Endothelial cell of umbilical vein (primary cell): Measurements from ENCODE around the gene AP2A2. TPM values are rescaled to one million over a fixed set of nuclear protein-coding genes. Genes with fewer than 3 reads are reported as not detected.

ENCODE experiments used
- BruUV-seq: library from RNA; stranded (reverse); fragments of 400-500 nt; replicated peaks from 2 replicates; lab custom pipeline; 2021; lab: Mats Ljungman, UMichigan
- CTCF ChIA-PET: fragments of 300-600, 350-600 bp; sonication (Branson Sonifier 250); formaldehyde crosslinking; loops from one replicate; lab custom pipeline; 2021; ENCODE audit warnings: antibody characterized with exemption, inconsistent platforms; lab: Charles Lee
- POLR2A ChIA-PET: fragments of 300-600, 350-600 bp; sonication (Branson Sonifier 250); formaldehyde crosslinking; loops from one replicate; lab custom pipeline; 2021; ENCODE audit warnings: antibody characterized with exemption, inconsistent platforms; lab: Charles Lee
- DNase-seq: peaks from one replicate; pipeline ENCODE4 v3.0.0-alpha.2; 2011; ENCODE audit warnings: low read depth, low spot score
- FAIRE-seq: peaks from 2 replicates; lab custom pipeline; 2011; peaks lifted over from hg19 to GRCh38; lab: Jason Lieb, UNC
- H2AFZ ChIP-seq: 2 replicates; pipeline ENCODE4 v1.6.0; 2012; ENCODE audit warnings: low read depth, low read length, control low read depth, inconsistent platforms
- H3K27ac ChIP-seq: 2 replicates; pipeline ENCODE4 v1.5.1; 2011; ENCODE audit warnings: low read depth, mild to moderate bottlenecking, control low read depth, low read length, moderate library complexity; ENCODE audit not compliant: insufficient read depth
- H3K27me3 ChIP-seq, 2 experiments: 2 replicates each; pipeline versions ENCODE4 v1.6.0 to v1.6.1; 2011; ENCODE audit warnings: low read length in 2 of 2, mixed read lengths in 1 of 2; ENCODE audit not compliant: control insufficient read depth in 2 of 2, insufficient read depth in 2 of 2
- H3K36me3 ChIP-seq, 2 experiments: 2 replicates in 1 of 2; 3 replicates in 1 of 2; pipeline ENCODE4 v1.5.1; 2011; ENCODE audit warnings: low read length in 2 of 2, mild to moderate bottlenecking in 1 of 2, moderate library complexity in 1 of 2; ENCODE audit not compliant: control insufficient read depth in 2 of 2, insufficient read depth in 2 of 2; ENCODE audit errors: extremely low read depth in 1 of 2
- H3K4me1 ChIP-seq: 3 replicates; pipeline ENCODE4 v1.5.1; 2011; ENCODE audit warnings: mild to moderate bottlenecking, low read length; ENCODE audit not compliant: control insufficient read depth, insufficient read depth; ENCODE audit errors: extremely low read depth
- H3K4me2 ChIP-seq: 2 replicates; pipeline ENCODE4 v1.6.1; 2011; ENCODE audit warnings: low read length, control low read depth, mixed read lengths; ENCODE audit not compliant: insufficient read depth
- H3K4me3 ChIP-seq, 3 experiments: fragments of 200-600 bp in 1 of 3; sonication (generic), shearing (Covaris generic) in 1 of 3; replicated peaks in 1 of 3; 2 replicates each; pipeline ENCODE4 v1.5.1; 2011 to 2016; ENCODE audit warnings: control low read depth in 3 of 3, low read length in 3 of 3, mild to moderate bottlenecking in 2 of 3, inconsistent platforms in 1 of 3, low read depth in 1 of 3, moderate library complexity in 1 of 3; ENCODE audit not compliant: insufficient read depth in 1 of 3
- H3K79me2 ChIP-seq: 2 replicates; pipeline ENCODE4 v1.6.0; 2012; ENCODE audit warnings: low read length, inconsistent platforms; ENCODE audit not compliant: control insufficient read depth, insufficient read depth
- H3K9ac ChIP-seq: replicated peaks from 2 replicates; pipeline ENCODE3; 2011; ENCODE audit warnings: low read length, control low read depth; ENCODE audit not compliant: insufficient read depth; ENCODE audit errors: extremely low read depth
- H3K9me1 ChIP-seq: replicated peaks from 3 replicates; pipeline ENCODE4 v1.6.0; 2011; ENCODE audit warnings: mild to moderate bottlenecking, low read length; ENCODE audit not compliant: control insufficient read depth, insufficient read depth; ENCODE audit errors: extremely low read depth
- H3K9me3 ChIP-seq: replicated peaks from 2 replicates; pipeline ENCODE4 v1.5.1; 2012; ENCODE audit warnings: low read length, inconsistent platforms; ENCODE audit not compliant: control insufficient read depth, insufficient read depth
- H4K20me1 ChIP-seq: replicated peaks from 2 replicates; pipeline ENCODE3; 2011; ENCODE audit warnings: mild to moderate bottlenecking, low read length; ENCODE audit not compliant: control insufficient read depth, insufficient read depth; ENCODE audit errors: extremely low read depth
- EZH2 ChIP-seq: IDR thresholded peaks from 2 replicates; pipeline ENCODE4 v1.6.1; 2012; ENCODE audit warnings: borderline replicate concordance, low read depth, mild to moderate bottlenecking, moderate library complexity, low read length, inconsistent platforms; ENCODE audit not compliant: severe bottlenecking
- FOS ChIP-seq: IDR thresholded peaks from 2 replicates; pipeline ENCODE4 v1.6.1; 2011; ENCODE audit warnings: mild to moderate bottlenecking, low read length, moderate library complexity, borderline replicate concordance; ENCODE audit not compliant: insufficient read depth
- GATA2 ChIP-seq: IDR thresholded peaks from 2 replicates; pipeline ENCODE4 v1.7.0; 2011; ENCODE audit warnings: low read depth, mild to moderate bottlenecking, moderate library complexity, mixed read lengths, low read length; ENCODE audit not compliant: insufficient read length, insufficient read depth
- JUN ChIP-seq: IDR thresholded peaks from 2 replicates; pipeline ENCODE4 v1.6.1; 2011; ENCODE audit warnings: borderline replicate concordance, low read depth; ENCODE audit not compliant: insufficient read length, insufficient read depth
- MAX ChIP-seq: IDR thresholded peaks from 2 replicates; pipeline ENCODE4 v1.6.1; 2011; ENCODE audit not compliant: insufficient read depth, insufficient read length
- MYC ChIP-seq: IDR thresholded peaks from one replicate; pipeline ENCODE4 v1.6.1; 2011; ENCODE audit warnings: mild to moderate bottlenecking, low read depth, low read length
- POLR2A ChIP-seq: IDR thresholded peaks from 2 replicates; pipeline ENCODE4 v1.6.1; 2012; ENCODE audit warnings: low read depth, mild to moderate bottlenecking, control low read depth, low read length
- POLR2AphosphoS5 ChIP-seq: IDR thresholded peaks from 2 replicates; pipeline ENCODE4 v1.6.1; 2012; ENCODE audit warnings: low read depth, mild to moderate bottlenecking, control low read depth, low read length, moderate library complexity; ENCODE audit not compliant: insufficient read depth
- dilution Hi-C: fragments of 300-500 bp; cut with MboI; formaldehyde crosslinking; loops from one replicate; pipeline ENCODE4 v1.15.0; 2019; ENCODE audit warnings: low sequenced_read_pairs; ENCODE audit not compliant: extremely low pct_ligation_motif_present
- intact Hi-C: fragments of 100-400 bp; cut with micrococcal nuclease; formaldehyde crosslinking; loops from one replicate; pipeline ENCODE4 v1.10.0; 2022
- polyA plus RNA-seq, 4 experiments: library from polyadenylated mRNA; depleted of rRNA in 3 of 4; stranded (reverse) in 3 of 4; unstranded in 1 of 4; fragments of >200 nt; gene quantifications; 2 replicates each; pipeline versions ENCODE4 v1.2.1 to v1.2.3, GENCODE V29; 2011 to 2012; ENCODE audit warnings: missing spikeins in 1 of 4
- total RNA-seq: library from RNA; stranded (reverse); gene quantifications from 2 replicates; pipeline ENCODE4 v1.2.3, GENCODE V29; 2021
- TF ChIP-seq, protein P1 (sequence below), 2 donors: IDR thresholded peaks; 1 replicate in 1 of 2; 2 replicates in 1 of 2; pipeline ENCODE4 v1.5.1; 2011; ENCODE audit warnings: low read length in 2 of 2, mild to moderate bottlenecking in 2 of 2, moderate library complexity in 2 of 2, control low read depth in 1 of 2, inconsistent platforms in 1 of 2, low read depth in 1 of 2; ENCODE audit not compliant: insufficient read depth in 1 of 2; ENCODE audit errors: extremely low read depth in 1 of 2

AP2A2 gene
- total and polyA plus RNA-seq, 2 donors (not counting 3 experiments of a cell fraction or from before 2014, with no cell fraction given), result 89.5 to 92.6 TPM

- POLR2A ChIA-PET, result no interaction called here
- Histone ChIP-seq H3K4me1 (no peaks in the 10 kb centered on the region), H3K9me3 (no peaks in the 10 kb centered on the region), H4K20me1 (no peaks in the 10 kb centered on the region), H3K27me3 (no peaks in the 10 kb centered on the region), H3K4me2 (no peak overlapping the region), H3K4me3 (no peak overlapping the region), H3K79me2 (peaks cover 4% of the 10 kb centered on the region), H3K36me3 (peaks cover 0 to 42% of the 10 kb centered on the region in 2 experiments), H3K9me1 (no peaks in the 10 kb centered on the region), H3K27ac (no peak overlapping the region), H3K9ac (no peak overlapping the region), H2AFZ (no peak overlapping the region)
- intact Hi-C loops, result no loop called here
- dilution Hi-C loops, result no loop called here
- no peak for TF ChIP-seq GATA2
- TF ChIP-seq, protein P1, sequence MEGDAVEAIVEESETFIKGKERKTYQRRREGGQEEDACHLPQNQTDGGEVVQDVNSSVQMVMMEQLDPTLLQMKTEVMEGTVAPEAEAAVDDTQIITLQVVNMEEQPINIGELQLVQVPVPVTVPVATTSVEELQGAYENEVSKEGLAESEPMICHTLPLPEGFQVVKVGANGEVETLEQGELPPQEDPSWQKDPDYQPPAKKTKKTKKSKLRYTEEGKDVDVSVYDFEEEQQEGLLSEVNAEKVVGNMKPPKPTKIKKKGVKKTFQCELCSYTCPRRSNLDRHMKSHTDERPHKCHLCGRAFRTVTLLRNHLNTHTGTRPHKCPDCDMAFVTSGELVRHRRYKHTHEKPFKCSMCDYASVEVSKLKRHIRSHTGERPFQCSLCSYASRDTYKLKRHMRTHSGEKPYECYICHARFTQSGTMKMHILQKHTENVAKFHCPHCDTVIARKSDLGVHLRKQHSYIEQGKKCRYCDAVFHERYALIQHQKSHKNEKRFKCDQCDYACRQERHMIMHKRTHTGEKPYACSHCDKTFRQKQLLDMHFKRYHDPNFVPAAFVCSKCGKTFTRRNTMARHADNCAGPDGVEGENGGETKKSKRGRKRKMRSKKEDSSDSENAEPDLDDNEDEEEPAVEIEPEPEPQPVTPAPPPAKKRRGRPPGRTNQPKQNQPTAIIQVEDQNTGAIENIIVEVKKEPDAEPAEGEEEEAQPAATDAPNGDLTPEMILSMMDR (IDR thresholded peaks at IDR 0.05; ENCODE audit: extremely low read depth in 1 of 2, insufficient read depth in 1 of 2, low read depth in 1 of 2, low read length in 2 of 2), result no peak
- TF ChIP-seq JUN, result no peak
- TF ChIP-seq FOS, result no peak
- no peak for TF ChIP-seq EZH2
- TF ChIP-seq MAX, result no peak
- TF ChIP-seq MYC, result no peak
- no peak for TF ChIP-seq POLR2AphosphoS5
- no peak for TF ChIP-seq POLR2A
- DNase-seq, result no peak
- no TSS peak for BruUV-seq
- no peak for FAIRE-seq
- CTCF ChIA-PET, result no interaction called here
These were observed 47.0 kb downstream of the AP2A2 start for GRCh38 chr11:972523-973211.
